NCI-H187 treated with DMSO at 0.1 percent for 48 hours (cell line): Measurements from ENCODE around the gene MCM6.
A peak's percentile ranks its signal among the peaks of the same experiment; 100 is the strongest.

Experiments used
- DNase-seq: peaks from one replicate; lab custom pipeline; 2025; lab: John Stamatoyannopoulos, UW

Gene MCM6

GRCh38 chr2:135863233-135863632 is 13.0 kb downstream of the MCM6 start:
- DNase-seq, result no peak

GRCh38 chr2:135862718-135863117 is 13.5 kb downstream of the MCM6 start:
- DNase-seq, result no peak

DNA sequence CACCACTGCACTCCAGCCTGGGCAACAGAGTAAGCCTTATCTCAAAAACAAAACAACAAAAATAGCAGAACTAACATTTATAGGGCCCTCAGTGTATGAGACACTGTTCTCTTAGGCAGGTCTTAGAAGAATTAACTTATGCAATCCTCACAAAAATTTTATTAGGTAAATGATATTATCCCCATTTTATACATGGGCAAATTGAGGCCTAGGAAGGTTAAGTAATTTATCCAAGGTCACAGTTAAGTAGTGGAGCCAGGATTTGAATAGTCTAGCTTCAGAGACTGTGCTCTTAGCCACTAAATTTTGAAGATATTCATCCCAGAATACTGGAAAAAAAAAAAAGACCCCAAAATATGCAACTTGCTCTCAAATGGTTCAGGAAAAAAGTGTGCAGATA is 22.8 kb downstream of the MCM6 start:
- DNase-seq, result no peak

DNA sequence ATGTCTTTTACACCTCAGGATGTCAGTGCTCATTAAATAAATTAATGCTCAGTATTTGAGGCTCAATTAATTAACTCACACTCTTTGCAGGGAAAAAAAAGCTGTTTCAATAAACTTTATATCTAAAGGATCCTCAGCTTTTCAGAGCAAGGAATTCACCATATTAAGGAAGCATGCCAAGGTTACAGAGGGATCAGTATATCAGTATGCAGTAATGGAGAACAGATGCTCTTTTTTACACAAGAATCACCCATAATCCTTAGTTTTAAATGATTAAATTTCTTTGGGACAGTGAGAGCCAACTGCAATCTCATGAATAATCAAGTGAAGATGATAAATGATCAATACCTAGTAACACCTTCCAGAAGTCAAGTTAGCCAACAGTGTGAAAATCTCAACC is 24.4 kb downstream of the MCM6 start:
- DNase-seq, result no peak

DNA sequence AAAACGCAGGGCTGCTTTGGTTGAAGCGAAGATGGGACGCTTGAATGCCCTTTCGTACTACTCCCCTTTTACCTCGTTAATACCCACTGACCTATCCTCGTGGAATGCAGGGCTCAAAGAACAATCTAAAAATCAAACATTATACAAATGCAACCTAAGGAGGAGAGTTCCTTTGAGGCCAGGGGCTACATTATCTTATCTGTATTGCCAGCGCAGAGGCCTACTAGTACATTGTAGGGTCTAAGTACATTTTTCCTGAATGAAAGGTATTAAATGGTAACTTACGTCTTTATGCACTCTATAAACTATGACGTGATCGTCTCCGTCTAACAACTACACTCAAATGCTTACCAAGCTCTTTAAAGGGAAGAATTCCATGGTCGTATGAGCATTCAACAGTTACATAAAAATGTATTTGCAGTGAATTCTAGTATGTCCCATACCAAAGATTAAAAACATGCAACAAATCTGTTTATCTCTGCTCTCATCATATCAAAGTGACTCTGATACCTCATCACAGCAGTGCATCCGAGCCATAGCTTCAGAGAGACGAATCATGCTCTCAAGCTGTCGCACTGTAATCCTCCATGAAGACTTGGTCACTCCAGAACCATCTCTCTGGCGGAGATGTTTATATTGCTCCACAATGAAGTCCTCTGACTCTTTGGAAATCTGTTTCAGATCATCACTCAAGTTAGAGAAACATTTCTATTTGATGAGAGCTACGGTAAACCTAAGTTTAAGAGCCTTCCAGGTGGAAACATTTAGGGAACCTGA is 25.2 kb downstream of the MCM6 start:
- no peak for DNase-seq

- no peak for DNase-seq
Measured at GRCh38 chr2:135849087-135849486, 27.2 kb downstream of the MCM6 start.

- no peak for DNase-seq
Measured at GRCh38 chr2:135845997-135846396, 30.2 kb downstream of the MCM6 start.

DNA sequence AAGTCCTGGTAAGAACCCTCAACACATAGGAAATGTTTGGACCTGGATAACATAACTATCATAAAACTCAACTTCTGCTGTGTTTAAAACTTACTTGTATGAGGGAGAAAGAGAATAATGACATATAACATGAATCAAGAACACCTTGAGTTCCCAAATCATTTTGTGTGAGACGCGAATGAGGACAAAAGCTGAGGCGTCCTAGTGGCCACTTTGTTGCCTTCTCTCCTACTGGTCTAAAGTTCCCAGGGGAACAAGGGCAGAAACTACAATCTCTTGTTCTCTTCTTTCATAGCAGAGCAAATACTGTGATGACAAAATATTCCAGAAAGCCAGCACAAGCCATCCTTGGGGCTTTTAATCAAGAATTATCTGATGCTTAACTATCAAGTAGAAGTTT is 31.0 kb downstream of the MCM6 start:
- DNase-seq, result no peak

GRCh38 chr2:135844301-135844895 is 31.8 kb downstream of the MCM6 start:
- DNase-seq, result no peak

- no peak for DNase-seq
Measured at GRCh38 chr2:135843671-135844070, 32.6 kb downstream of the MCM6 start.

DNA sequence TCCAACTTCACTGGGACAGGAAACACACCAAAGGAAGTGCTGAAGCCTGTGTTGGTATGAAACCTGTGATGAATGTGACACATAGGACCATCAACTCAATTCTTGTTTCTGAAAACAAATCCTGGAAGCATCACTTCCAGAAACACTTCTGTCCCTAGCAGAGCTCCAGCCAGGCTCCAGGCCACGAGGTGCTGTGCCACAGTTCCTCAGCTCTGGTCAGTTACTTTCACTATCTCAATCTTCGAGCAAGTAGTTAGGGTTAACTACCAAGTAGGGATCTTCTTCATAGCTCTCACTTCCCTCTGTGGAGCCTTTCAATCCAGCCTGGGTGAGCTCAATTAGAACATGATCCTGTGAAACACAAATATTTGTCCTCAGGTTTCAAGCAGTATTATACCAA is 35.6 kb downstream of the MCM6 start:
- DNase-seq, result no peak

- no peak for DNase-seq
Measured at GRCh38 chr2:135839713-135840112, 36.5 kb downstream of the MCM6 start.

DNA sequence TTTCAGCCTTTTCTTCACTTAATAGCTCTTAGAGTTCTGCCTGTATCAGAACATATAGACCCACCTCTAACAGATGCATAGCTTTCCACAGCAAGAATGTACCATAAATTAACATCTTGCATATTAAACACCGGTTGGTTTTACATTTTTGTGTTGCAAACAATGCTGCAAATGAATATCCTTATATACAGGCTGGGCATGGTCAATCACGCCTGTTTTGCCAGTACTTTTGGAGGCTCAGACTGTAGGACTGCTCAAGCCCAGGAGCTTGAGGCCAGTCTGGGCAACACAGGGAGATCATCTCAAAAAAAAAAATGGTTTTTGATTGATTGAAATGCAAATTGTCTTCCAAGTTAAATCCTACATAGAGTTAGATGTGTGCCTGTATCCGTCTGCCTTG is 37.7 kb downstream of the MCM6 start:
- no peak for DNase-seq

- no peak for DNase-seq
Measured at GRCh38 chr2:135836596-135837270, 39.5 kb downstream of the MCM6 start, which contains the start of gene LCT. LCT (minus strand) TSS chr2:135837184; CDS start chr2:135837169, 15 bp downstream.

- DNase-seq, result no peak
Measured at GRCh38 chr2:135832891-135833290, 43.4 kb downstream of the MCM6 start.

DNA sequence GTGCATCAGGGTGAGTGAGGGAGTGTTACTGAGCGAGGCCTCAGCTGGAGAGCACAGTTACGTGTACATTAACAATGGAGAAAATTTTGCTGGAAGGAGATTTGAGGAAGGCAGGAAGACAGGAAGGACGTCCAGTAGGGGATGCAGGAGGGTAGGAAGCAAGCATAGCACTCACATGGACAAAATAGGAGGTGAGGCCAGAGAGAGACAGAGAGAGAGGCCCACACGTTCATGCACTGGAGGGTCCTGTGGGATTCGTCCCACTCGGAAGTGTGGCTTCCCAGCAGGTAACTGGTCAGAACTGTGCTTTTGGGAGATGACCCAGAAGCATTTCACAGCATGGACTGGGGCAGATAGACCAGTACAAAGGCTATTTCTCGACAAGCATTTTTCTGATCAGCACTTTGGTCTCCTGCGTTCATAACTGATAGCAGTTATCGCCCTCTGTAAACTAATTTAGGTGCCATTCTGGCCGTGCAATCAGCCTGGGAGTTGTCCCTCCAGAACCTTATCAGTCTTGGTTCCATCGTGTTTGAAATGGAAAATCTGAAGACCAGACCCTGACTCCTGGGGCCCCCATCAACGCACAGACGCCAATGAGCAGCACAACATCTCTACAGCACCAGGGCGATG is 44.9 kb downstream of the MCM6 start:
- DNase-seq, result no peak

GRCh38 chr2:135829378-135830135 is 46.7 kb downstream of the MCM6 start:
- DNase-seq, result peak; percentile 39

GRCh38 chr2:135826544-135826943 is 49.7 kb downstream of the MCM6 start:
- no peak for DNase-seq

- no peak for DNase-seq
Measured at GRCh38 chr2:135825550-135826176, 50.6 kb downstream of the MCM6 start.

- no peak for DNase-seq
Measured at GRCh38 chr2:135825131-135825530, 51.1 kb downstream of the MCM6 start.

DNA sequence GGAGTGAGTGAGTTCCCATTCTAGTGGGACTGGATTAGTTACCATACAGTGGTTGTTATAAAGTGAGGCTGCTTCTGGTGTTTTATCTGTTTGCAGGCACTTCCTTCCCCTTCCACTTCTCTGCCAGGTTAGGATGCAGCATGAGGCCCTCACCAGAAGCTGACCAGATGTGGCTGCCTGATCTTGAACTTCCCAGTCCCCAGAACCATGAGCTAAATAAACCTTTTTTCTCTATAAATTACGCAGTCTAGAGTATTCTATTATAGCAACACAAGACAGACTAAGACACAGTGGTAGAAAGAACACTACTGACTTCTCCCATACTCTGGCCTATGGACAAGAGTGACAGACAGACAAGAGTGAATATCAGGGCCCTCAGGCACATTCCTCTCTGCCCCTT is 53.4 kb downstream of the MCM6 start:
- DNase-seq, result no peak

DNA sequence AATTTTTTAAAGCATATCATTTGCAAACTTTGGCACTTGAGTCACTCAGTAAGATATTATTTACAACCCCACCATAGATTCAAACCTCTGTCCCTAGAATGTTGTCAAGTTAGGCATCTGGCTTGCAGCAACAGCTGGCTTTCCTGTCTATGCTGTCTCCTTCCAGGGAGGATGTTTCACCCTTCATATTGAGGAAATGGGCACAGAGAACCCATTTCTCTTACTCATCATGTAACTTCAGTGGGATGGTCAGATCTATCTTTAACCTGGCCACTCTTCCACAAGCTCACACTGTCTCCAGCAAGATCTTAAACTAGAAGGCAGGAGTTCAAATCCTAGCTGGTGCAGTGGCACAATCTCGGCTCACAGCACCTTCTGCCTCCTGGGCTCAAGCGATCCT is 55.1 kb downstream of the MCM6 start:
- DNase-seq, result no peak
